Stomach (tissue), 9 donors: ENCODE measurements around the gene RNF146. TPM values are rescaled to one million over a fixed set of nuclear protein-coding genes. Genes with fewer than 3 reads are reported as not detected.

ENCODE experiments used
- DNase-seq, 2 donors: peaks; one replicate each; pipeline versions ENCODE4 v3.0.0 to v3.0.0-alpha.2; 2013 to 2019
- H3K27ac ChIP-seq, 5 donors: fragments of 200-600 bp in 4 of 5; sonication (generic) in 4 of 5; one replicate each; pipeline ENCODE4 v1.5.1; 2013 to 2019; ENCODE audit warnings: mild to moderate bottlenecking in 1 of 5, moderate library complexity in 1 of 5
- H3K27me3 ChIP-seq, 3 donors: fragments of 200-600 bp; sonication (generic); one replicate each; pipeline ENCODE4 v1.5.1; 2017 to 2019; ENCODE audit warnings: mixed run types in 1 of 3
- H3K36me3 ChIP-seq, 4 donors: fragments of 200-600 bp; sonication (generic); 1 replicate in 3 of 4; 2 replicates in 1 of 4; pipeline ENCODE4 v1.5.1; 2016 to 2019
- H3K4me1 ChIP-seq, 4 donors: fragments of 200-600 bp; sonication (generic); one replicate each; pipeline ENCODE4 v1.5.1; 2016 to 2019
- H3K4me3 ChIP-seq, 4 donors: fragments of 200-600 bp; sonication (generic) in 3 of 4; one replicate each; pipeline ENCODE4 v1.5.1; 2016 to 2019; ENCODE audit warnings: mild to moderate bottlenecking in 1 of 4
- H3K9me3 ChIP-seq, 4 donors: fragments of 200-600 bp; sonication (generic); one replicate each; pipeline ENCODE4 v1.5.1; 2016 to 2019
- EP300 ChIP-seq: sonication (generic); formaldehyde crosslinking; IDR thresholded peaks from one replicate; pipeline ENCODE4 v1.6.1; 2017; ENCODE audit warnings: antibody characterized with exemption
- POLR2A ChIP-seq, 4 donors: fragments of 450-650 bp; IDR thresholded peaks; one replicate each; pipeline ENCODE4 v1.6.1; 2016; ENCODE audit warnings: antibody characterized with exemption in 4 of 4, control low read depth in 2 of 4, mild to moderate bottlenecking in 1 of 4, moderate library complexity in 1 of 4
- POLR2AphosphoS5 ChIP-seq, 3 donors: sonication (generic); formaldehyde crosslinking; IDR thresholded peaks; one replicate each; pipeline ENCODE4 v1.6.1; 2016; ENCODE audit warnings: antibody characterized with exemption in 3 of 3
- WGBS, 5 donors: extraction: QIAGEN DNeasy Blood & Tissue Kit in 3 of 5; methylation state at CpG; one replicate each; pipeline versions ENCODE4 v1.1.5 to v1.1.7; 2013 to 2018; 5-methylcytosine and 5-hydroxymethylcytosine counted together
- intact Hi-C: fragments of 100-400 bp; cut with DNase I; formaldehyde crosslinking; loops from one replicate; pipeline ENCODE4 v1.15.1; 2023; ENCODE audit warnings: low total_unique reads
- polyA plus RNA-seq, 3 donors: library from polyadenylated mRNA; stranded (reverse); fragments of 200-250 nt; gene quantifications; one replicate each; pipeline ENCODE4 v1.2.3, GENCODE V29; 2013
- small RNA-seq, 4 donors: library from RNA; depleted of rRNA; stranded (forward); fragments of <200 nt; gene quantifications; one replicate each; pipeline ENCODE3, GENCODE V24; 2016
- total RNA-seq, 5 donors: library from RNA; depleted of rRNA; stranded (reverse); fragments of >200 nt; gene quantifications; one replicate each; pipeline versions ENCODE4 v1.1.0 to v1.2.3, GENCODE V29; 2014 to 2016
- TF ChIP-seq, protein P1 (sequence below), 7 experiments: fragments of 450-650 bp in 4 of 7; fragments of 200-600 bp in 3 of 7; sonication (generic) in 3 of 7; IDR thresholded peaks; one replicate each; pipeline ENCODE4 v1.5.1; 2016 to 2019; ENCODE audit warnings: antibody characterized with exemption in 7 of 7, control low read depth in 2 of 7, mild to moderate bottlenecking in 1 of 7
- donor health status: healthy with polysubstance abuse.
- donor health status: Bipolar disorder and iron deficiency.
- donor health status: healthy.

The RNF146 gene
- total and polyA plus RNA-seq, 8 donors = 14.2 to 101 (median 32.7) TPM

DNA sequence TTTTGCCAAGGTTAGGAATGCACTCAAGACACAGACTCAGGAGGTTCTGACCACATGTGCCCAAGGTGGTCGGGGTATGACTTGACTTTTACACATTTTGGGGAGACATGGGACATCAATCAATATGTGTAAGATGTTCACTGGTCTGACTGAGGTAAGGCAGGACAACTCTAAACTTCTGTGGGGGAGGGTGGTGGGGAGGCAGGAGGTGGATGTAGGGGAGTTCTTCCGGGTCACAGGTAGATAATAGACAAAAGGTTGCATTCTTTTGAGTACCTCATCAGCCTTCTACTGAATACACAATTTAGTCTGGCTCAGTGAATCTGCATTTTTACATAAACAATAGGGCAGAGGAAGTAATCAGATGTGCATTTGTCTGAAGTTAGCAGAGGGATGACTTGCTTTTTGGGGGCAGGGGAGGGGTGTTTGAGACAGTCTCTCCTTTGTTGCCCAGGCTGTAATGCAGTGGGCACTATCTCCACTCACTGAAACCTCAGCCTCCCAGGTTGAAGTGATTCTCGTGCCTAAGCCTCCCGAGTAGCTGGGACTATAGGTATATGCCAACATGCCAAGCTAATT lies 65.8 kb downstream of the RNF146 start:
- Histone ChIP-seq H3K27me3 (no peaks in the 10 kb centered on the region), H3K9me3 (no peaks in the 10 kb centered on the region), H3K36me3 (peaks cover 0 to 31% (median 2%) of the 10 kb centered on the region in 4 donors), H3K4me3 (no peak overlapping the region), H3K4me1 (peaks cover 0 to 18% (median 6%) of the 10 kb centered on the region in 4 donors), H3K27ac (no peak overlapping the region)
- TF ChIP-seq POLR2AphosphoS5 (IDR thresholded peaks at IDR 0.05) (no peak), POLR2A (IDR thresholded peaks at IDR 0.05) (no peak), EP300 (no peak)
- TF ChIP-seq, protein P1, sequence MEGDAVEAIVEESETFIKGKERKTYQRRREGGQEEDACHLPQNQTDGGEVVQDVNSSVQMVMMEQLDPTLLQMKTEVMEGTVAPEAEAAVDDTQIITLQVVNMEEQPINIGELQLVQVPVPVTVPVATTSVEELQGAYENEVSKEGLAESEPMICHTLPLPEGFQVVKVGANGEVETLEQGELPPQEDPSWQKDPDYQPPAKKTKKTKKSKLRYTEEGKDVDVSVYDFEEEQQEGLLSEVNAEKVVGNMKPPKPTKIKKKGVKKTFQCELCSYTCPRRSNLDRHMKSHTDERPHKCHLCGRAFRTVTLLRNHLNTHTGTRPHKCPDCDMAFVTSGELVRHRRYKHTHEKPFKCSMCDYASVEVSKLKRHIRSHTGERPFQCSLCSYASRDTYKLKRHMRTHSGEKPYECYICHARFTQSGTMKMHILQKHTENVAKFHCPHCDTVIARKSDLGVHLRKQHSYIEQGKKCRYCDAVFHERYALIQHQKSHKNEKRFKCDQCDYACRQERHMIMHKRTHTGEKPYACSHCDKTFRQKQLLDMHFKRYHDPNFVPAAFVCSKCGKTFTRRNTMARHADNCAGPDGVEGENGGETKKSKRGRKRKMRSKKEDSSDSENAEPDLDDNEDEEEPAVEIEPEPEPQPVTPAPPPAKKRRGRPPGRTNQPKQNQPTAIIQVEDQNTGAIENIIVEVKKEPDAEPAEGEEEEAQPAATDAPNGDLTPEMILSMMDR (IDR thresholded peaks at IDR 0.05) = no peak
- intact Hi-C loops = no loop called here
- 61 to 68% (median 65%) methylated on average over 4 of the region's 4 CpGs for whole genome bisulfite sequencing, 5 donors
- no peak for DNase-seq

Small RNA genes lying within 50 kb of the gene (small RNA-seq; reads per million reads assigned to genes)
- 0 reads per million in 4 donors for gene RNA5SP217

Other genes with a start within 250 kb of the RNF146 start
- gene RSPO3, start 148.2 kb upstream of the RNF146 start, total RNA-seq = 10 to 100 TPM in 1 of 5 donors, 1 to 10 TPM in 4; 2.0 to 59.5 (median 8.4) TPM
- gene RSPO3, start 148.2 kb upstream of the RNF146 start, polyA plus RNA-seq = 10 to 100 TPM in 1 of 3 donors, 1 to 10 TPM in 2; 4.9 to 15.4 (median 5.2) TPM
- gene ECHDC1, start 76.7 kb downstream of the RNF146 start, total RNA-seq = 10 to 100 TPM; 11.9 to 71.0 (median 50.8) TPM
- 10 to 100 TPM; 28.4 to 51.4 (median 50.7) TPM for gene ECHDC1, start 76.7 kb downstream of the RNF146 start, polyA plus RNA-seq
- 10 to 100 TPM in 3 of 5 donors, 1 to 10 TPM in 1, under 1 TPM in 1; 0.87 to 89.3 (median 23.3) TPM for gene KIAA0408, start 192.5 kb downstream of the RNF146 start, total RNA-seq
- gene KIAA0408, start 192.5 kb downstream of the RNF146 start, polyA plus RNA-seq = 1 to 10 TPM; 1.4 to 3.4 (median 2.5) TPM